Keratinocyte (primary cell): ENCODE results near the gene PLXNA2. TPM values are rescaled to one million over a fixed set of nuclear protein-coding genes. Genes with fewer than 3 reads are reported as not detected.

Experiments
- DNase-seq: peaks from one replicate; pipeline ENCODE4 v3.0.0-alpha.2; 2011; ENCODE audit warnings: low read depth, missing footprints, low spot score
- FAIRE-seq: peaks from 2 replicates; lab custom pipeline; 2011; peaks lifted over from hg19 to GRCh38; lab: Jason Lieb, UNC
- H2AFZ ChIP-seq: 2 replicates; pipeline ENCODE4 v1.6.0; 2012; ENCODE audit warnings: low read length, control low read depth, inconsistent platforms; ENCODE audit not compliant: control insufficient read depth
- H3K27ac ChIP-seq: 2 replicates; pipeline ENCODE4 v1.5.1; 2011; ENCODE audit warnings: low read length; ENCODE audit not compliant: control insufficient read depth, insufficient read depth
- H3K27me3 ChIP-seq: 3 replicates; pipeline ENCODE4 v1.6.0; 2011; ENCODE audit warnings: low read length; ENCODE audit not compliant: control insufficient read depth, insufficient read depth; ENCODE audit errors: extremely low read depth
- H3K36me3 ChIP-seq, 2 experiments: 2 replicates in 1 of 2; 3 replicates in 1 of 2; pipeline ENCODE4 v1.5.1; 2011; ENCODE audit warnings: low read length in 2 of 2, mild to moderate bottlenecking in 1 of 2; ENCODE audit not compliant: control insufficient read depth in 2 of 2, insufficient read depth in 2 of 2; ENCODE audit errors: extremely low read depth in 1 of 2
- H3K4me1 ChIP-seq: 3 replicates; pipeline ENCODE4 v1.5.1; 2011; ENCODE audit warnings: low read length; ENCODE audit not compliant: control insufficient read depth, insufficient read depth; ENCODE audit errors: extremely low read depth
- H3K4me2 ChIP-seq: 3 replicates; pipeline ENCODE4 v1.6.0; 2011; ENCODE audit warnings: low read depth, low read length; ENCODE audit not compliant: control insufficient read depth, insufficient read depth; ENCODE audit errors: extremely low read depth
- H3K4me3 ChIP-seq, 3 experiments: fragments of 200-600 bp in 1 of 3; sonication (generic) in 1 of 3; 2 replicates in 2 of 3; 3 replicates in 1 of 3; pipeline ENCODE4 v1.5.1; 2011 to 2016; ENCODE audit warnings: low read length in 3 of 3, mild to moderate bottlenecking in 3 of 3, control low read depth in 2 of 3, inconsistent platforms in 1 of 3, low read depth in 1 of 3, mixed read lengths in 1 of 3, mixed run types in 1 of 3, moderate library complexity in 1 of 3; ENCODE audit not compliant: control insufficient read depth in 2 of 3, insufficient read depth in 2 of 3; ENCODE audit errors: extremely low read depth in 1 of 3
- H3K79me2 ChIP-seq: 2 replicates; pipeline ENCODE4 v1.6.0; 2012; ENCODE audit warnings: low read length; ENCODE audit not compliant: control insufficient read depth, insufficient read depth
- H3K9ac ChIP-seq: 3 replicates; pipeline ENCODE4 v1.6.0; 2011; ENCODE audit warnings: low read length; ENCODE audit not compliant: control insufficient read depth, insufficient read depth; ENCODE audit errors: extremely low read depth
- H3K9me1 ChIP-seq: 3 replicates; pipeline ENCODE4 v1.6.0; 2011; ENCODE audit warnings: low read length; ENCODE audit not compliant: control insufficient read depth, insufficient read depth; ENCODE audit errors: extremely low read depth
- H3K9me3 ChIP-seq: 2 replicates; pipeline ENCODE4 v1.5.1; 2012; ENCODE audit warnings: low read depth, low read length; ENCODE audit not compliant: control insufficient read depth
- H4K20me1 ChIP-seq: 3 replicates; pipeline ENCODE4 v1.6.0; 2011; ENCODE audit warnings: low read length; ENCODE audit not compliant: control insufficient read depth, insufficient read depth; ENCODE audit errors: extremely low read depth
- EZH2 ChIP-seq: IDR thresholded peaks from one replicate; pipeline ENCODE4 v1.6.1; 2012; ENCODE audit warnings: inconsistent platforms, mild to moderate bottlenecking, low read length, moderate library complexity
- dilution Hi-C: fragments of 300-500 bp; cut with MboI; formaldehyde crosslinking; loops from one replicate; pipeline ENCODE4 v1.7.0; 2020; ENCODE audit warnings: low sequenced_read_pairs; ENCODE audit not compliant: extremely low pct_ligation_motif_present
- polyA minus RNA-seq, 3 experiments: library from RNA; depleted of rRNA, polyadenylated mRNA; stranded (reverse); fragments of >200 nt; gene quantifications; 1 replicate in 1 of 3; 2 replicates in 1 of 3; 3 replicates in 1 of 3; pipeline ENCODE4 v1.2.3, GENCODE V29; 2011
- polyA plus RNA-seq, 5 experiments: library from polyadenylated mRNA; depleted of rRNA in 3 of 5; stranded (reverse) in 3 of 5; stranded (forward) in 1 of 5; unstranded in 1 of 5; fragments of >200 nt; gene quantifications; 1 replicate in 1 of 5; 2 replicates in 3 of 5; 3 replicates in 1 of 5; pipeline versions ENCODE4 v1.2.1 to v1.2.3, GENCODE V29; 2011 to 2012; ENCODE audit warnings: missing spikeins in 2 of 5, low read depth in 1 of 5, low replicate concordance in 1 of 5
- TF ChIP-seq, protein P1 (sequence below), 3 experiments: IDR thresholded peaks in 1 of 3; conservative IDR thresholded peaks in 1 of 3; optimal IDR thresholded peaks in 1 of 3; 2 replicates in 2 of 3; 3 replicates in 1 of 3; pipeline versions ENCODE3 to v1.5.1; 2011; ENCODE audit warnings: low read length in 3 of 3, mild to moderate bottlenecking in 3 of 3, moderate library complexity in 2 of 3, control low read depth in 1 of 3, inconsistent platforms in 1 of 3; ENCODE audit not compliant: insufficient read depth in 2 of 3; ENCODE audit errors: extremely low read depth in 1 of 3

The PLXNA2 gene, protein sequence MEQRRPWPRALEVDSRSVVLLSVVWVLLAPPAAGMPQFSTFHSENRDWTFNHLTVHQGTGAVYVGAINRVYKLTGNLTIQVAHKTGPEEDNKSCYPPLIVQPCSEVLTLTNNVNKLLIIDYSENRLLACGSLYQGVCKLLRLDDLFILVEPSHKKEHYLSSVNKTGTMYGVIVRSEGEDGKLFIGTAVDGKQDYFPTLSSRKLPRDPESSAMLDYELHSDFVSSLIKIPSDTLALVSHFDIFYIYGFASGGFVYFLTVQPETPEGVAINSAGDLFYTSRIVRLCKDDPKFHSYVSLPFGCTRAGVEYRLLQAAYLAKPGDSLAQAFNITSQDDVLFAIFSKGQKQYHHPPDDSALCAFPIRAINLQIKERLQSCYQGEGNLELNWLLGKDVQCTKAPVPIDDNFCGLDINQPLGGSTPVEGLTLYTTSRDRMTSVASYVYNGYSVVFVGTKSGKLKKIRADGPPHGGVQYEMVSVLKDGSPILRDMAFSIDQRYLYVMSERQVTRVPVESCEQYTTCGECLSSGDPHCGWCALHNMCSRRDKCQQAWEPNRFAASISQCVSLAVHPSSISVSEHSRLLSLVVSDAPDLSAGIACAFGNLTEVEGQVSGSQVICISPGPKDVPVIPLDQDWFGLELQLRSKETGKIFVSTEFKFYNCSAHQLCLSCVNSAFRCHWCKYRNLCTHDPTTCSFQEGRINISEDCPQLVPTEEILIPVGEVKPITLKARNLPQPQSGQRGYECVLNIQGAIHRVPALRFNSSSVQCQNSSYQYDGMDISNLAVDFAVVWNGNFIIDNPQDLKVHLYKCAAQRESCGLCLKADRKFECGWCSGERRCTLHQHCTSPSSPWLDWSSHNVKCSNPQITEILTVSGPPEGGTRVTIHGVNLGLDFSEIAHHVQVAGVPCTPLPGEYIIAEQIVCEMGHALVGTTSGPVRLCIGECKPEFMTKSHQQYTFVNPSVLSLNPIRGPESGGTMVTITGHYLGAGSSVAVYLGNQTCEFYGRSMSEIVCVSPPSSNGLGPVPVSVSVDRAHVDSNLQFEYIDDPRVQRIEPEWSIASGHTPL (N-terminal part only)
- polyA plus RNA-seq (4.6 to 10.4 TPM (median 6.7 TPM) in 3 replicates), polyA minus RNA-seq (23.0 to 62.6 TPM (median 25.4 TPM) in 3 replicates)
- 12.3 TPM for polyA plus RNA-seq (2011; ENCODE audit: low read depth)
- polyA plus RNA-seq (2011; cell fraction: cytosol; rRNA removed), result 2.3 and 2.4 TPM in 2 replicates
- 26.3 and 30.3 TPM in 2 replicates for polyA plus RNA-seq (2011; cell fraction: nucleus; rRNA removed)
- 10.5 and 12.6 TPM in 2 replicates for polyA plus RNA-seq (2012; ENCODE audit: low replicate concordance)
- 5.6 TPM for polyA minus RNA-seq (2011; cell fraction: cytosol; rRNA and poly(A)+ RNA removed)
- polyA minus RNA-seq (2011; cell fraction: nucleus; rRNA and poly(A)+ RNA removed), result 34.4 and 46.8 TPM in 2 replicates

- Histone ChIP-seq H2AFZ (peak within 1 kb of the TSS; percentile 81), H3K9me3 (no peaks in the 10 kb centered on the region), H3K9me1 (peaks cover 3% of the 10 kb centered on the region), H3K36me3 (peaks cover 0 to 6% of the 10 kb centered on the region in 2 experiments), H3K27me3 (no peaks in the 10 kb centered on the region), H4K20me1 (no peaks in the 10 kb centered on the region), H3K9ac (peak within 1 kb of the TSS; percentile 84), H3K4me2 (peak within 1 kb of the TSS; percentile 97), H3K4me1 (peaks cover 48% of the 10 kb centered on the region), H3K4me3 (peak within 1 kb of the TSS; percentile 80 to 92 (median 88)), H3K79me2 (peaks cover 46% of the 10 kb centered on the region), H3K27ac (peak within 1 kb of the TSS; percentile 55)
- DNase-seq (no peak), FAIRE-seq (no peak)
- dilution Hi-C loops, result no loop called here
- TF ChIP-seq, protein P1, sequence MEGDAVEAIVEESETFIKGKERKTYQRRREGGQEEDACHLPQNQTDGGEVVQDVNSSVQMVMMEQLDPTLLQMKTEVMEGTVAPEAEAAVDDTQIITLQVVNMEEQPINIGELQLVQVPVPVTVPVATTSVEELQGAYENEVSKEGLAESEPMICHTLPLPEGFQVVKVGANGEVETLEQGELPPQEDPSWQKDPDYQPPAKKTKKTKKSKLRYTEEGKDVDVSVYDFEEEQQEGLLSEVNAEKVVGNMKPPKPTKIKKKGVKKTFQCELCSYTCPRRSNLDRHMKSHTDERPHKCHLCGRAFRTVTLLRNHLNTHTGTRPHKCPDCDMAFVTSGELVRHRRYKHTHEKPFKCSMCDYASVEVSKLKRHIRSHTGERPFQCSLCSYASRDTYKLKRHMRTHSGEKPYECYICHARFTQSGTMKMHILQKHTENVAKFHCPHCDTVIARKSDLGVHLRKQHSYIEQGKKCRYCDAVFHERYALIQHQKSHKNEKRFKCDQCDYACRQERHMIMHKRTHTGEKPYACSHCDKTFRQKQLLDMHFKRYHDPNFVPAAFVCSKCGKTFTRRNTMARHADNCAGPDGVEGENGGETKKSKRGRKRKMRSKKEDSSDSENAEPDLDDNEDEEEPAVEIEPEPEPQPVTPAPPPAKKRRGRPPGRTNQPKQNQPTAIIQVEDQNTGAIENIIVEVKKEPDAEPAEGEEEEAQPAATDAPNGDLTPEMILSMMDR (optimal IDR thresholded peaks at IDR 0.05 in 1 of 3, IDR thresholded peaks at IDR 0.05 in 1 of 3, conservative IDR thresholded peaks at IDR 0.05 in 1 of 3; ENCODE audit: extremely low read depth in 1 of 3, insufficient read depth in 2 of 3, low read length in 3 of 3), result no peak
- no peak for TF ChIP-seq EZH2
Observed at GRCh38 chr1:208243967-208244916, at the start of gene PLXNA2. PLXNA2 (minus strand) TSS chr1:208244384; CDS start chr1:208217922, 26,462 bp downstream.

GRCh38 chr1:208292908-208293307 is 48.7 kb upstream of the PLXNA2 start:
- no peaks in the 10 kb centered on the region for H3K4me1 ChIP-seq
- dilution Hi-C loops, result no loop called here
- no peak overlapping the region for H3K4me3 ChIP-seq
- H3K9me3 ChIP-seq, result no peaks in the 10 kb centered on the region
- no peaks in the 10 kb centered on the region for H3K36me3 ChIP-seq
- FAIRE-seq, result no peak
- H3K9me1 ChIP-seq, result no peaks in the 10 kb centered on the region
- no peak for TF ChIP-seq EZH2
- TF ChIP-seq, protein P1 (optimal IDR thresholded peaks at IDR 0.05 in 1 of 3, IDR thresholded peaks at IDR 0.05 in 1 of 3, conservative IDR thresholded peaks at IDR 0.05 in 1 of 3; ENCODE audit: extremely low read depth in 1 of 3, insufficient read depth in 2 of 3, low read length in 3 of 3), result no peak
- no peaks in the 10 kb centered on the region for H3K79me2 ChIP-seq
- DNase-seq, result no peak
- no peak overlapping the region for H2AFZ ChIP-seq
- H3K9ac ChIP-seq, result no peak overlapping the region
- H3K27me3 ChIP-seq, result peaks cover 35% of the 10 kb centered on the region
- H3K27ac ChIP-seq, result no peak overlapping the region
- H3K4me2 ChIP-seq, result no peak overlapping the region
- H4K20me1 ChIP-seq, result no peaks in the 10 kb centered on the region
